Sigmoid colon (tissue), 4 donors: ENCODE measurements around the gene LAMA3.

Experiments
- CTCF ChIP-seq, 4 experiments: fragments of 450-650 bp in 3 of 4; fragments of 200-600 bp in 1 of 4; IDR thresholded peaks; one replicate each; pipeline ENCODE4 v1.5.1; 2016 to 2019; ENCODE audit warnings: antibody characterized with exemption in 4 of 4, mild to moderate bottlenecking in 3 of 4, moderate library complexity in 2 of 4
- EP300 ChIP-seq, 4 donors: sonication (generic); formaldehyde crosslinking; IDR thresholded peaks; one replicate each; pipeline ENCODE4 v1.6.1; 2017; ENCODE audit warnings: antibody characterized with exemption in 4 of 4
- POLR2A ChIP-seq, 2 donors: fragments of 450-650 bp; IDR thresholded peaks; one replicate each; pipeline ENCODE4 v1.6.1; 2016; ENCODE audit warnings: antibody characterized with exemption in 2 of 2, mild to moderate bottlenecking in 2 of 2, moderate library complexity in 2 of 2
- POLR2AphosphoS5 ChIP-seq, 4 donors: sonication (generic); formaldehyde crosslinking; IDR thresholded peaks; one replicate each; pipeline ENCODE4 v1.6.1; 2017; ENCODE audit warnings: antibody characterized with exemption in 4 of 4

GRCh38 chr18:23704806-23705205 lies 15.6 kb downstream of the LAMA3 start:
- TF ChIP-seq POLR2A (IDR thresholded peaks at IDR 0.05) = no peak
- no peak for TF ChIP-seq CTCF (IDR thresholded peaks at IDR 0.05)
- no peak for TF ChIP-seq POLR2AphosphoS5 (IDR thresholded peaks at IDR 0.05)
- no peak for TF ChIP-seq EP300 (IDR thresholded peaks at IDR 0.05)
